Muscle of leg (tissue), 11 donors: Measurements from ENCODE around the gene RAPGEF5. TPM values are rescaled to one million over a fixed set of nuclear protein-coding genes. Genes with fewer than 3 reads are reported as not detected.

Experiments used
- DNase-seq: peaks from one replicate; pipeline ENCODE4 v3.0.0; 2013
- H3K27ac ChIP-seq: one replicate; pipeline ENCODE4 v1.5.1; 2013; ENCODE audit warnings: mild to moderate bottlenecking, low read length, control low read depth
- H3K27me3 ChIP-seq: one replicate; pipeline ENCODE4 v1.6.1; 2013; ENCODE audit warnings: low read length; ENCODE audit not compliant: control insufficient read depth, insufficient read depth
- H3K36me3 ChIP-seq: one replicate; pipeline ENCODE4 v1.6.1; 2013; ENCODE audit warnings: low read length; ENCODE audit not compliant: control insufficient read depth, insufficient read depth
- H3K4me1 ChIP-seq: one replicate; pipeline ENCODE4 v1.6.1; 2013; ENCODE audit warnings: low read length; ENCODE audit not compliant: control insufficient read depth, insufficient read depth
- H3K4me3 ChIP-seq: one replicate; pipeline ENCODE4 v1.5.1; 2013; ENCODE audit warnings: low read length, control low read depth
- H3K9me3 ChIP-seq: replicated peaks from 2 replicates; pipeline ENCODE4 v1.6.1; 2013; ENCODE audit warnings: low read depth, low read length; ENCODE audit not compliant: control insufficient read depth
- WGBS: methylation state at CpG from one replicate; pipeline ENCODE4 v1.1.5; 2013; ENCODE audit warnings: missing lambda C conversion rate; ENCODE audit not compliant: insufficient coverage; 5-methylcytosine and 5-hydroxymethylcytosine counted together
- polyA plus RNA-seq, 8 donors: library from polyadenylated mRNA; unstranded; fragments of 120-200 nt; gene quantifications; one replicate each; pipeline versions ENCODE4 v1.2.1 to v1.2.3, GENCODE V29; 2013; ENCODE audit warnings: inconsistent platforms in 1 of 8, low replicate concordance in 1 of 8; ENCODE audit not compliant: insufficient read length in 8 of 8, insufficient read depth in 1 of 8
- total RNA-seq: library from RNA; stranded (reverse); fragments of 120-200 nt; gene quantifications from one replicate; pipeline ENCODE4 v1.2.4, GENCODE V29; 2013

Gene RAPGEF5
- total and polyA plus RNA-seq, 9 donors, result 11.2 to 21.8 (median 13.5) TPM

GRCh38 chr7:22137026-22137425, 219.9 kb downstream of the RAPGEF5 start:
- Histone ChIP-seq H3K27ac (no peak overlapping the region), H3K36me3 (no peaks in the 10 kb centered on the region), H3K4me3 (no peak overlapping the region), H3K27me3 (no peaks in the 10 kb centered on the region), H3K9me3 (no peaks in the 10 kb centered on the region), H3K4me1 (peaks cover 10% of the 10 kb centered on the region)
- WGBS, result no CpG with 5 or more reads among the region's 2 CpGs
- no peak for DNase-seq

DNA sequence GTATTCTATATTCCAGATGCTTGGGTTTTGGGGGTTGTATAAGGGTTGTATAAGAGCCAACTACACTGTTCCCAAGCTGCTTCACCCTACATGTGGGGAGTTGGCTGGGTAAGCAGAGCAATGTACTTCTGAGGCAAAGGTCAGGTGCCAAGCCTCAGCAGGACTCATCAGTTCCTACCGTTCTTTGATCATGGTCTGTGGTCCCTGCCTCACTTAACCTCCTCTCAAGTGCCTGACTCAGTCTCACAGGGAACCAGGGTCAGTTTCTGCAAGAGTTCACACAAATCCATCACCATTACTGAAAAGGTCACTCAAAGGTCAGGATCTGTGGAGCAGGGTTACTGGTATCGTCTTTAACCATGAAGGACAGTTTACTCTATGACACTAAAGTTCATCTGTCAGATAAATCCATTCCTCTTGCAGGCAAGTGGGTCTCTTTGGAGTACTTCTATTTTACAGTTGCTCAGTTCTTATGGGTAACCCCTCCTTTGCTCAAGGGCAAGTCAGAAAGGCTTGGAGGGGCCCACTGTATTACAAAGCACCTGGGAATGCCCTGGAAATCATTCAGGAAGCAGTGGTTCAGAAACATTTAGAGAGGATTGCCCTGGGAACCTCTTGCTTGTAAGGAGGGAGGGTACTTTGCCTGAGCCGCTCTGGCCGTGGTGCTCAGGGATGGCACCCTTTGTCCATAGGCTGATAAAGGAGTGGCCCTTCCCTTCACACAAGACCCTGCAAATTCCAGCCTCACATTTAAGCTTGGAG, 227.0 kb downstream of the RAPGEF5 start:
- no peak for DNase-seq
- Histone ChIP-seq H3K36me3 (no peaks in the 10 kb centered on the region), H3K27ac (peak overlapping the region; percentile 38), H3K4me1 (peaks cover 3% of the 10 kb centered on the region), H3K27me3 (no peaks in the 10 kb centered on the region), H3K4me3 (no peak overlapping the region), H3K9me3 (no peaks in the 10 kb centered on the region)
- 67% methylated on average over 1 of the region's 4 CpGs for WGBS

DNA sequence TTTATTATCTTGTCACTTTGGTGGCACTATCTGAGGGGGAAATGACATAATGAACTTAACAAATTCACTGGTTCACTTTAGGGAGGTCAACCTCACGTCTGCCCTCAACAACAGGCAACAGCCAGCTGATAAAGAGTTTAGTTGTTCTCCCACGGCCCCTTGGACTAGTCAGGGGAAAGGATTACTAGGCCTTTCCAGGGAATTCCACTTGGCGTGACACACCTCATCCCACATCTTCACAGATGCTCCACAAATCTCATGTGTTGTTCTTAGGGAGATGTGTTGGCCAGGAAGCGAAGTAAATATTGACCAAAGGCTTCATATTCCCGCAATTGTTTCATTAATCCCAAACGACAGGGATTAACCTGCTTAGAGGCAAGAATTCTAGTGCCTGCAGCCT, 227.8 kb downstream of the RAPGEF5 start:
- Histone ChIP-seq H3K9me3 (no peaks in the 10 kb centered on the region), H3K4me1 (peaks cover 3% of the 10 kb centered on the region), H3K27me3 (no peaks in the 10 kb centered on the region), H3K4me3 (no peak overlapping the region), H3K36me3 (no peaks in the 10 kb centered on the region), H3K27ac (peak overlapping the region; percentile 59)
- no CpG with 5 or more reads among the region's 6 CpGs for WGBS
- peak; percentile 25 for DNase-seq

DNA sequence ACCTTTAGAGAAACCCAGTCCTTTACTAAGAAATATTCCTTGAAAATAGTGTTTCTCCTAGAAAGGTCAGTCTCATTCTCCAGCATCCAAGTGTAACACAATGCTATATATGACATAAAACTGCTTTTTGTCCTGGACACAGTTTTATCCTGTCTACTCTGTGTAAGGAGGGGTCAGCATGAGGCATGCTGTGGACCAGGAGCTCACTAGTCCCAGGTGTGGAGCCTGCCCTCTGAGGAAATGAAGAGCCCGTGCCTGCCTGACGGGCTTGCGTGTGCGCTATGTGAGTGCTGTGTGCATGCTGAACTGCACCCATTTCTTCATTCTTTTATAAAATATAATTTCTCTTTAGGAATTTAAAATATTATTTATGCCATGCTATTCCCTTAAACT, 228.4 kb downstream of the RAPGEF5 start:
- Histone ChIP-seq H3K4me1 (peaks cover 3% of the 10 kb centered on the region), H3K27me3 (no peaks in the 10 kb centered on the region), H3K9me3 (no peaks in the 10 kb centered on the region), H3K36me3 (no peaks in the 10 kb centered on the region), H3K27ac (peak overlapping the region; percentile 59), H3K4me3 (no peak overlapping the region)
- DNase-seq, result no peak
- WGBS, result no CpG with 5 or more reads among the region's 4 CpGs

DNA sequence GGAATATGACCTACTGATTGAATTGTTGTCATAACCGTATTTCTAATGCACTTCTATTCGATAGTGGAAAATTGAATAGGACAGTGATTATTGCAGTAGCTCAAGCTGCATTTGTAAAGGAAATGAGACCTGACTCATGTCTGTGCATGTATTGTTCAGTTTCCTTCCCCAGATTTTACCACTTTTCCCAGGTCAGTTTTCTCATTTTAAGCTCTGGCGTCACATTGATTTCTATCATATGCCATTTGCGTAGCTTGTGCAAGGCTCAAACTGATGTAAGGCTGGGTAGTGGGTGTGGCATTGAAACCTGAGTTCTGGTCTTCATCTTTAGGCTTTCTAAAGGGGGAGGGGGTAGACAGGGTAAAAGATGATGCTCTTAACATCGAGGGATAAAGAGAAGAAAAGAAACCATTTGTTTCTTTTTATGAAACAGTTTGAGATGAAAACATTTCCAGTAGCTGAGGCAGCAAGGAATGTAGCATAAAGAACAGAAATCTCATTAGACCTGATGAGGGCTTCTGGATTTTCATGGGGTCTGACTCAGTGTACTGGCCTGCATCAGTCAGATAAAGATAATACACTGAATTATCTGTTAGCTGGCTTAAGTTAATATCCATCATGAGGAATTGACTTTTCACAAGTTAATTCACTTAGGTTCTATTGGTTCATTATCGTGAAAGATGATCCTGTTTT, 229.0 kb downstream of the RAPGEF5 start:
- Histone ChIP-seq H3K36me3 (no peaks in the 10 kb centered on the region), H3K27ac (peak overlapping the region; percentile 59), H3K9me3 (no peaks in the 10 kb centered on the region), H3K4me3 (no peak overlapping the region), H3K4me1 (peaks cover 3% of the 10 kb centered on the region), H3K27me3 (no peaks in the 10 kb centered on the region)
- peak; percentile 37 for DNase-seq
- 63% methylated on average over 1 of the region's 6 CpGs for WGBS

DNA sequence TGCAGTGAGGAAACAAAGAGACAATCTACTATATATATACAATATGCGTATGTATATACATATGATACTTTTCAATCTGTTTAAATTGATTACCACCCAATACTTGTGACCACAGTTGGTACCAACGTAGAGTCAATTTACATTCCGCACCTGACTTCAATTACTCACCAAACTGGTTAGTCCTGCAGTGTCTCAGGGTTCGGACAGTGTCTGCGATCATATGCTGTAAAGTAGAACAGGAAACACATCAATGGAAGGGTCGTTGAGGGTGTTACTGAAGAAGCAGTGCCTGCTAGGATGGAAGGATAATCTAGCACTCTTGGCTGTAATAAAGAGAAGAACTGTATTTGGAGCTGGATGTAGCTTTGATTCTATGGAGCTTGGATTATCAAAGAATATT, 231.5 kb downstream of the RAPGEF5 start:
- Histone ChIP-seq H3K9me3 (no peaks in the 10 kb centered on the region), H3K4me3 (no peak overlapping the region), H3K36me3 (no peaks in the 10 kb centered on the region), H3K27me3 (no peaks in the 10 kb centered on the region), H3K27ac (peak overlapping the region; percentile 72), H3K4me1 (peaks cover 3% of the 10 kb centered on the region)
- 42% methylated on average over 3 of the region's 6 CpGs for WGBS
- no peak for DNase-seq

GRCh38 chr7:22124941-22125340, 232.0 kb downstream of the RAPGEF5 start:
- Histone ChIP-seq H3K36me3 (no peaks in the 10 kb centered on the region), H3K27me3 (no peaks in the 10 kb centered on the region), H3K9me3 (no peaks in the 10 kb centered on the region), H3K4me3 (no peak overlapping the region), H3K27ac (peak overlapping the region; percentile 72), H3K4me1 (no peaks in the 10 kb centered on the region)
- WGBS, result 17% methylated on average over 1 of the region's 3 CpGs
- DNase-seq, result peak; percentile 34

DNA sequence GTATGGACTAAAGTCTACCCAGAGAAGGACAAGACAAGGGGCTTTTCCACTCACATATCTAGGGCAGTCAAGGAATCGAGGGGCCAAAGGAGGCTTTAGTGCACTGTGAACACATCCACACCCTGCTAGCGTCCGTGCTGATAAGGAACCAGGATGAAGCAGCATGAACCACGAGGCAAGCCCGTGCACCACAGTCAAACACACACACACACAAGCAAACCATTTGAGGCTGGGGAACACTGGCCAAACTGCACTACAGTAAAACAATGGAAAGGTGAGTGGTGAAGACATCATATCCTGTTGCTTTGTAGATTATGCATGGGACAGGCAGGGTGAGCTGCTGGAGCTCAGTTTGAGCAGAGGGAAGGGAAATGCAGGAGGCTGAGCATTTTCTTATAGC, 233.8 kb downstream of the RAPGEF5 start:
- DNase-seq, result peak; percentile 21
- Histone ChIP-seq H3K4me1 (no peaks in the 10 kb centered on the region), H3K36me3 (no peaks in the 10 kb centered on the region), H3K27ac (peak overlapping the region; percentile 60), H3K4me3 (no peak overlapping the region), H3K9me3 (no peaks in the 10 kb centered on the region), H3K27me3 (no peaks in the 10 kb centered on the region)
- WGBS, result no CpG with 5 or more reads among the region's 5 CpGs

GRCh38 chr7:22121702-22122474, 235.1 kb downstream of the RAPGEF5 start:
- Histone ChIP-seq H3K27me3 (no peaks in the 10 kb centered on the region), H3K4me3 (no peak overlapping the region), H3K4me1 (no peaks in the 10 kb centered on the region), H3K9me3 (no peaks in the 10 kb centered on the region), H3K36me3 (no peaks in the 10 kb centered on the region), H3K27ac (no peak overlapping the region)
- 17% methylated on average over 6 of the region's 8 CpGs for WGBS
- DNase-seq, result peak; percentile 55

- Histone ChIP-seq H3K27me3 (no peaks in the 10 kb centered on the region), H3K36me3 (no peaks in the 10 kb centered on the region), H3K27ac (no peak overlapping the region), H3K4me3 (no peak overlapping the region), H3K4me1 (no peaks in the 10 kb centered on the region), H3K9me3 (no peaks in the 10 kb centered on the region)
- 65% methylated on average over 8 of the region's 8 CpGs for WGBS
- no peak for DNase-seq
Observed at GRCh38 chr7:22120391-22121053, 236.4 kb downstream of the RAPGEF5 start.
